HepG2 (cell line): ENCODE data around the gene CDC37L1. TPM values are rescaled to one million over a fixed set of nuclear protein-coding genes. Genes with fewer than 3 reads are reported as not detected.

Experiments
- ATAC-seq: fragments of 200-7000 bp; cut with Tn5 transposase; 3 replicates; pipeline ENCODE4 v1.9.1; 2020; ENCODE audit warnings: mild to moderate bottlenecking, moderate library complexity
- BruUV-seq: library from RNA; stranded (reverse); fragments of 400-500 nt; replicated peaks from 2 replicates; lab custom pipeline; 2021; lab: Mats Ljungman, UMichigan
- CTCF ChIA-PET: fragments of 300-600 bp; formaldehyde crosslinking; extraction: SDS; loops from one replicate; lab custom pipeline; 2021; ENCODE audit warnings: low total read pairs, inconsistent platforms, low intra/inter-chr PET ratio; lab: Yijun Ruan, JAX
- POLR2A ChIA-PET: fragments of 350-600 bp; sonication (Branson Sonifier 250); formaldehyde crosslinking; loops from one replicate; lab custom pipeline; 2020; ENCODE audit warnings: antibody characterized with exemption, inconsistent platforms; lab: Yijun Ruan, JAX
- DNase-seq: peaks from one replicate; pipeline ENCODE4 v3.0.0-alpha.2; 2015; ENCODE audit warnings: low spot score
- FAIRE-seq: peaks from 3 replicates; lab custom pipeline; 2011; peaks lifted over from hg19 to GRCh38; lab: Jason Lieb, UNC
- H2AFZ ChIP-seq: one replicate; pipeline ENCODE4 v1.6.1; 2011; ENCODE audit warnings: low read length, inconsistent platforms
- H3K27ac ChIP-seq: fragments of 300-600 bp; 3 replicates; pipeline ENCODE4 v1.8.0; 2011; ENCODE audit warnings: mixed run types, mild to moderate bottlenecking, mixed read lengths, low read length, inconsistent platforms; ENCODE audit not compliant: insufficient read depth; ENCODE audit errors: extremely low read length
- H3K27me3 ChIP-seq, 2 experiments: fragments of 200-600 bp in 1 of 2; 2 replicates in 1 of 2; 3 replicates in 1 of 2; pipeline versions ENCODE4 v1.6.0 to v1.8.0; 2011; ENCODE audit warnings: low read length in 2 of 2, mild to moderate bottlenecking in 2 of 2, moderate library complexity in 2 of 2, inconsistent platforms in 1 of 2; ENCODE audit not compliant: insufficient read depth in 2 of 2, control insufficient read depth in 1 of 2
- H3K36me3 ChIP-seq, 2 experiments: fragments of 200-600 bp in 1 of 2; replicated peaks in 1 of 2; 2 replicates in 1 of 2; 3 replicates in 1 of 2; pipeline versions ENCODE4 v1.5.1 to v1.8.0; 2011; ENCODE audit warnings: low read length in 2 of 2, inconsistent platforms in 1 of 2; ENCODE audit not compliant: insufficient read depth in 2 of 2, control insufficient read depth in 1 of 2
- H3K4me1 ChIP-seq: 2 replicates; pipeline ENCODE4 v1.5.1; 2012; ENCODE audit warnings: low read length, inconsistent platforms; ENCODE audit not compliant: insufficient read depth
- H3K4me2 ChIP-seq: 2 replicates; pipeline ENCODE4 v1.6.0; 2011; ENCODE audit warnings: low read depth, low read length, inconsistent platforms
- H3K4me3 ChIP-seq, 3 experiments: fragments of 200-600 bp in 1 of 3; sonication (generic), shearing (Covaris generic) in 1 of 3; replicated peaks in 1 of 3; 2 replicates each; pipeline ENCODE4 v1.5.1; 2011 to 2016; ENCODE audit warnings: low read length in 3 of 3, inconsistent platforms in 2 of 3, low read depth in 2 of 3, mild to moderate bottlenecking in 2 of 3, control low read depth in 1 of 3, mixed read lengths in 1 of 3; ENCODE audit not compliant: insufficient read depth in 1 of 3
- H3K79me2 ChIP-seq: one replicate; pipeline ENCODE4 v1.6.1; 2011; ENCODE audit warnings: low read length, inconsistent platforms; ENCODE audit not compliant: insufficient read depth
- H3K9ac ChIP-seq: 2 replicates; pipeline ENCODE4 v1.6.0; 2011; ENCODE audit warnings: mild to moderate bottlenecking, low read depth, low read length, inconsistent platforms; ENCODE audit not compliant: insufficient read depth
- H3K9me3 ChIP-seq: 2 replicates; pipeline ENCODE4 v1.5.1; 2012; ENCODE audit warnings: mild to moderate bottlenecking, low read length
- H4K20me1 ChIP-seq: 2 replicates; pipeline ENCODE4 v1.6.0; 2011; ENCODE audit warnings: inconsistent platforms, mild to moderate bottlenecking, low read length, moderate library complexity; ENCODE audit not compliant: insufficient read depth
- NR2F6 ChIP-seq, 2 experiments: IDR thresholded peaks; 2 replicates each; pipeline ENCODE4 v1.6.1; 2016; ENCODE audit warnings: antibody characterized with exemption in 1 of 2, mild to moderate bottlenecking in 1 of 2
- ONECUT2 ChIP-seq: sonication (generic); formaldehyde crosslinking; IDR thresholded peaks from 2 replicates; pipeline ENCODE4 v1.4.0; 2020; ENCODE audit warnings: missing genetic modification reagents
- TEAD3 ChIP-seq: optimal IDR thresholded peaks from 2 replicates; pipeline ENCODE3; 2016; ENCODE audit warnings: borderline replicate concordance
- ZC3H4 ChIP-seq: sonication (generic); formaldehyde crosslinking; IDR thresholded peaks from 2 replicates; pipeline ENCODE4 v1.4.0; 2020; ENCODE audit warnings: missing genetic modification reagents, borderline replicate concordance
- ZNF143 ChIP-seq: sonication (generic); formaldehyde crosslinking; IDR thresholded peaks from 2 replicates; pipeline ENCODE4 v1.4.0; 2020; ENCODE audit warnings: missing genetic modification reagents
- ZNF501 ChIP-seq: sonication (generic); formaldehyde crosslinking; IDR thresholded peaks from 2 replicates; pipeline ENCODE4 v1.5.1; 2020; ENCODE audit warnings: mild to moderate bottlenecking, moderate library complexity, missing genetic modification reagents
- ZNF598 ChIP-seq: sonication (generic); formaldehyde crosslinking; IDR thresholded peaks from 2 replicates; pipeline ENCODE4 v1.5.1; 2020; ENCODE audit warnings: mild to moderate bottlenecking, missing genetic modification reagents, borderline replicate concordance
- WGBS: methylation state at CpG from one replicate; pipeline ENCODE4 v1.1.6; 2017; ENCODE audit warnings: low lambda C conversion rate; 5-methylcytosine and 5-hydroxymethylcytosine counted together
- in situ Hi-C: cut with HindIII; loops from 2 replicates; pipeline ENCODE4 v1.10.0; 2017; ENCODE audit warnings: low pct_unique_long_range_greater_than_20kb; ENCODE audit not compliant: extremely low pct_ligation_motif_present
- intact Hi-C: fragments of 100-400 bp; cut with micrococcal nuclease; formaldehyde crosslinking; loops from one replicate; pipeline ENCODE4 v1.10.0; 2022; ENCODE audit not compliant: unreplicated experiment
- polyA plus RNA-seq, 8 experiments: library from polyadenylated mRNA; depleted of rRNA in 3 of 8; stranded (reverse) in 7 of 8; unstranded in 1 of 8; fragments of >200 nt; fragmentation: Illumina TruSeq in 4 of 8; extraction: Trizol in 4 of 8; gene quantifications; 2 replicates each; pipeline versions ENCODE4 v1.2.1 to v1.2.3, GENCODE V29; 2011 to 2016; ENCODE audit warnings: low read depth in 4 of 8, missing spikeins in 1 of 8, mixed read lengths in 1 of 8; ENCODE audit not compliant: insufficient read depth in 1 of 8
- total RNA-seq, 5 experiments: library from RNA; depleted of rRNA; stranded (reverse); fragments of >200 nt; fragmentation: Illumina TruSeq; extraction: Trizol; gene quantifications; 2 replicates each; pipeline ENCODE4 v1.2.3, GENCODE V29; 2016; ENCODE audit warnings: low read depth in 1 of 5
- TF ChIP-seq, protein P1 (sequence below): sonication (generic); formaldehyde crosslinking; IDR thresholded peaks from 2 replicates; pipeline ENCODE4 v1.4.0; 2020; ENCODE audit warnings: mild to moderate bottlenecking, missing genetic modification reagents
- TF ChIP-seq, protein P2 (sequence below): IDR thresholded peaks from 2 replicates; pipeline ENCODE4 v1.6.1; 2016; ENCODE audit warnings: low read depth, missing genetic modification reagents, missing compliant biosample characterization
- TF ChIP-seq, protein P3 (sequence below): sonication (generic); formaldehyde crosslinking; IDR thresholded peaks from 2 replicates; pipeline ENCODE4 v1.8.0; 2022; ENCODE audit warnings: low read depth, missing genetic modification reagents

The CDC37L1 gene
- total and polyA plus RNA-seq, 2 of the 13 experiments (the other 11 are each of a cell fraction or from before 2014, with no cell fraction given) = 5.5 to 17.0 TPM

DNA sequence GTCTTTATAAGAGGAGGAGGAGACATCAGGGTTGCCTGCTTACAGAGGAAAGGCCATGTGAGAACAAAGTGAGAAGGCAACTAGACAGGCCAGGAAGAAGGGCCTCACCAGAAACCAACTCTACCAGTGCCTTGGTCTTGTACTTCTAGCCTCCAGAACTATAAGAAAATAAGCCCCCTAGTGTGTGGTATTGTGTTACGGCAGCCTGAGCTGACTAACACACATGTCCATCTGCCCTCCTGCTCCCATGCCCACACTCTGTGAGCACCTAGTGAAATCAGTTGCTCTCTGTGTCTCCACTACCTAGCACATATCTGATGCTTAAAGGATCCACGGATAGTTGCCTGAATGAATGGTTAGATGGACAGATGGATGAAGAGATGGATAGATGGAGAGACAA, 54.8 kb downstream of the CDC37L1 start:
- ChIA-PET POLR2A (no interaction called here), CTCF (no interaction called here)
- no peak for FAIRE-seq
- Histone ChIP-seq H3K27me3 (no peaks in the 10 kb centered on the region), H3K4me3 (no peak overlapping the region), H3K79me2 (peaks cover 93% of the 10 kb centered on the region), H3K9ac (no peak overlapping the region), H3K4me2 (no peak overlapping the region), H4K20me1 (peaks cover 66% of the 10 kb centered on the region), H3K27ac (no peak overlapping the region), H3K4me1 (peaks cover 54% of the 10 kb centered on the region), H3K36me3 (peaks cover 5 to 9% of the 10 kb centered on the region in 2 experiments), H3K9me3 (no peaks in the 10 kb centered on the region), H2AFZ (no peak overlapping the region)
- DNase-seq = no peak
- BruUV-seq = no TSS peak
- in situ Hi-C loops = loop anchor here (5.0 kb wide), 1 partner anchor 67 kb away; the partner anchor contains the start of gene SPATA6L
- TF ChIP-seq ZC3H4 = no peak
- TF ChIP-seq TEAD3 (CRISPR knock-in tag) = peak; percentile 49
- TF ChIP-seq ZNF143 = no peak
- intact Hi-C loops = no loop called here
- WGBS = 98% methylated on average over 2 of the region's 2 CpGs
- ATAC-seq = peak; percentile 62

DNA sequence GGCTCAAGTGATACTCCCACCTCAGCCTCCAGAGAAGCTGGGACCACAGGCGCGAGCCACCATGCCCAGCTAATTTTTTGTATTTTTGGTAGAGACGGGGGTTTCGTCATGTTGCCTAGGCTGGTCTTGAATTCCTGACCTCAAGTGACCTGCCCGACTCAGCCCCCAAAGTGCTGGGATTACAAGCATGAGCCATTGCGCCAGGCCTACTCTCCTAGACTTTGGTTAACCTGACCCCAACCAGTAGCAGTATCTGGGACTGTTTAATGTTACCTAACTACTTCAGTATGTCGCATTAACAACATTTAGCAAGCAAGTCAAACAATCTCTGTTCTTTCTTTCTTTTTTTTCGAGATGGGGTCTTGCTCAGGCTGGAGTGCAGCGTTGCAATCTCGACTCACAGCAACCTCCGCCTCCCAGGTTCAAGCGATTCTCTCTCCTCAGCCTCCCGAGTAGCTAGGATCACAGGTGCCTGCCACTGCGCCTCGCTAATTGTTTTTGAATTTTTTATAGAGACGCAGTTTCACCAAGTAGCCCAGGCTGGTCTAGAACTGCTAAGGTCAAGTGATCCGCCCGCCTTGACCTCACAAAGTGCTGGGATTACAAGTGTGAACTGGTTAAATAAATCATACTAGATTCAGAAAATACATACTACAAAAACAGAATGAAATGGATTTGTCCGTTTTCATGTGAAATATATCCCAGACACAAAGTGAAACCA, 59.7 kb downstream of the CDC37L1 start:
- in situ Hi-C loops (no loop called here), intact Hi-C loops (no loop called here)
- Histone ChIP-seq H3K27me3 (no peaks in the 10 kb centered on the region), H3K4me3 (peak overlapping the region; percentile 93 to 98 (median 96)), H3K9me3 (no peaks in the 10 kb centered on the region), H3K27ac (peak overlapping the region; percentile 100), H4K20me1 (peaks cover 36% of the 10 kb centered on the region), H2AFZ (no peak overlapping the region), H3K4me1 (peaks cover 48% of the 10 kb centered on the region), H3K4me2 (peak overlapping the region; percentile 76), H3K79me2 (peaks cover 59% of the 10 kb centered on the region), H3K9ac (peak overlapping the region; percentile 98), H3K36me3 (peaks cover 0 to 3% of the 10 kb centered on the region in 2 experiments; a peak in 3 of 5 replicates)
- ATAC-seq = no peak
- DNase-seq = peak; percentile 72
- no TSS peak for BruUV-seq
- peak; percentile 83 for FAIRE-seq
- 4% methylated on average over 18 of the region's 19 CpGs for WGBS
- ChIA-PET CTCF (no interaction called here), POLR2A (interaction anchor here (0.7 to 3.8 kb wide), 7 partner anchors 60 to 234 kb away, joined by 3 to 33 read pairs (median 4); partner anchors contain the start of genes CDC37L1, PLPP6 and SPATA6L)
- TF ChIP-seq ZNF501 (CRISPR knock-in tag) (peak; percentile 62; the same call in 1 of the 2 replicates), ONECUT2 (CRISPR knock-in tag) (no peak), ZNF598 (CRISPR knock-in tag) (peak; percentile 43; the same call in 1 of the 2 replicates), NR2F6 (IDR thresholded peaks at IDR 0.05) (peak; percentile 76), NR2F6 (CRISPR knock-in tag; IDR thresholded peaks at IDR 0.05) (peak; percentile 68)
- TF ChIP-seq, protein P1, sequence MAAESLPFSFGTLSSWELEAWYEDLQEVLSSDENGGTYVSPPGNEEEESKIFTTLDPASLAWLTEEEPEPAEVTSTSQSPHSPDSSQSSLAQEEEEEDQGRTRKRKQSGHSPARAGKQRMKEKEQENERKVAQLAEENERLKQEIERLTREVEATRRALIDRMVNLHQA (CRISPR knock-in tag) = no peak
- TF ChIP-seq, protein P2, sequence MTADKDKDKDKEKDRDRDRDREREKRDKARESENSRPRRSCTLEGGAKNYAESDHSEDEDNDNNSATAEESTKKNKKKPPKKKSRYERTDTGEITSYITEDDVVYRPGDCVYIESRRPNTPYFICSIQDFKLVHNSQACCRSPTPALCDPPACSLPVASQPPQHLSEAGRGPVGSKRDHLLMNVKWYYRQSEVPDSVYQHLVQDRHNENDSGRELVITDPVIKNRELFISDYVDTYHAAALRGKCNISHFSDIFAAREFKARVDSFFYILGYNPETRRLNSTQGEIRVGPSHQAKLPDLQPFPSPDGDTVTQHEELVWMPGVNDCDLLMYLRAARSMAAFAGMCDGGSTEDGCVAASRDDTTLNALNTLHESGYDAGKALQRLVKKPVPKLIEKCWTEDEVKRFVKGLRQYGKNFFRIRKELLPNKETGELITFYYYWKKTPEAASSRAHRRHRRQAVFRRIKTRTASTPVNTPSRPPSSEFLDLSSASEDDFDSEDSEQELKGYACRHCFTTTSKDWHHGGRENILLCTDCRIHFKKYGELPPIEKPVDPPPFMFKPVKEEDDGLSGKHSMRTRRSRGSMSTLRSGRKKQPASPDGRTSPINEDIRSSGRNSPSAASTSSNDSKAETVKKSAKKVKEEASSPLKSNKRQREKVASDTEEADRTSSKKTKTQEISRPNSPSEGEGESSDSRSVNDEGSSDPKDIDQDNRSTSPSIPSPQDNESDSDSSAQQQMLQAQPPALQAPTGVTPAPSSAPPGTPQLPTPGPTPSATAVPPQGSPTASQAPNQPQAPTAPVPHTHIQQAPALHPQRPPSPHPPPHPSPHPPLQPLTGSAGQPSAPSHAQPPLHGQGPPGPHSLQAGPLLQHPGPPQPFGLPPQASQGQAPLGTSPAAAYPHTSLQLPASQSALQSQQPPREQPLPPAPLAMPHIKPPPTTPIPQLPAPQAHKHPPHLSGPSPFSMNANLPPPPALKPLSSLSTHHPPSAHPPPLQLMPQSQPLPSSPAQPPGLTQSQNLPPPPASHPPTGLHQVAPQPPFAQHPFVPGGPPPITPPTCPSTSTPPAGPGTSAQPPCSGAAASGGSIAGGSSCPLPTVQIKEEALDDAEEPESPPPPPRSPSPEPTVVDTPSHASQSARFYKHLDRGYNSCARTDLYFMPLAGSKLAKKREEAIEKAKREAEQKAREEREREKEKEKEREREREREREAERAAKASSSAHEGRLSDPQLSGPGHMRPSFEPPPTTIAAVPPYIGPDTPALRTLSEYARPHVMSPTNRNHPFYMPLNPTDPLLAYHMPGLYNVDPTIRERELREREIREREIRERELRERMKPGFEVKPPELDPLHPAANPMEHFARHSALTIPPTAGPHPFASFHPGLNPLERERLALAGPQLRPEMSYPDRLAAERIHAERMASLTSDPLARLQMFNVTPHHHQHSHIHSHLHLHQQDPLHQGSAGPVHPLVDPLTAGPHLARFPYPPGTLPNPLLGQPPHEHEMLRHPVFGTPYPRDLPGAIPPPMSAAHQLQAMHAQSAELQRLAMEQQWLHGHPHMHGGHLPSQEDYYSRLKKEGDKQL (CRISPR knock-in tag) = 0 out of 2 replicates have a peak, but pooled peaks have one; percentile 31
- TF ChIP-seq, protein P3, sequence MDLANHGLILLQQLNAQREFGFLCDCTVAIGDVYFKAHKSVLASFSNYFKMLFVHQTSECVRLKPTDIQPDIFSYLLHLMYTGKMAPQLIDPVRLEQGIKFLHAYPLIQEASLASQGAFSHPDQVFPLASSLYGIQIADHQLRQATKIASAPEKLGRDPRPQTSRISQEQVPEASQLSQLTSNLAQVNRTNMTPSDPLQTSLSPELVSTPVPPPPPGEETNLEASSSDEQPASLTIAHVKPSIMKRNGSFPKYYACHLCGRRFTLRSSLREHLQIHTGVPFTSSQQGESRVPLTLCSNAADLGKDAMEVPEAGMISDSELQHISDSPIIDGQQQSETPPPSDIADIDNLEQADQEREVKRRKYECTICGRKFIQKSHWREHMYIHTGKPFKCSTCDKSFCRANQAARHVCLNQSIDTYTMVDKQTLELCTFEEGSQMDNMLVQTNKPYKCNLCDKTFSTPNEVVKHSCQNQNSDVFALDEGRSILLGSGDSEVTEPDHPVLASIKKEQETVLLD (CRISPR knock-in tag) = no peak
